ENCODE data around the gene SERAC1.

DNA sequence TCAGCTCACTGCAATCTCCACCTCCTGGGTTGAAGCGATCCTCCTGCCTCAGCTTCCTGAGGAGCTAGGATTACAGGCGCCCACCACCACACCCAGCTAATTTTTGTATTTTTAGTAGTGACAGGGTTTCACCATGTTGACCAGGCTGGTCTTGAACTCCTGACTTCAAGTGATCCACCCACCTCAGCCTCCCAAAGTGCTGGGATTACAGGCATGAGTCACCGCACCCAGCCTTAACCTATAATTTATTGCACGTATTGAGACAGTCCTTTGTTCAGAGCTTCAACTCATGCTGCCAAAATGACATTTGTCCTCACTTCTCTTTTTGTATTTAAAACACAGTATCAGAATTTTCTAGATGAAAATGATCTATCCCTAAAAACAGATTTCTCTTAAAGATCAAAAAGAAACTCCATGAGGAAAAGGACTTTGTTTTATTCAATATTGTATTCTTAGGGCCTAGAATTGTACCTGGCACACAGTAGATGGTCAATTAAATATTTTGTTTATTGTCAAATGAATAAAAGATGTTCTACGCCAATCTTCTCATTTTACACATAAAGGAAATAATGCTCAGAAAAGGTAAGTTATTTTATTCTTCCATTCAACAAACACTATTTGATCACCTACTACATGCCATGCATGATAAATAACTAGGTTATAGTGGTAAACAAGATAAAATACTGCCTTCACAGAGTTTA, 10.8 kb downstream of the SERAC1 start:
- TF ChIP-seq, protein P1, sequence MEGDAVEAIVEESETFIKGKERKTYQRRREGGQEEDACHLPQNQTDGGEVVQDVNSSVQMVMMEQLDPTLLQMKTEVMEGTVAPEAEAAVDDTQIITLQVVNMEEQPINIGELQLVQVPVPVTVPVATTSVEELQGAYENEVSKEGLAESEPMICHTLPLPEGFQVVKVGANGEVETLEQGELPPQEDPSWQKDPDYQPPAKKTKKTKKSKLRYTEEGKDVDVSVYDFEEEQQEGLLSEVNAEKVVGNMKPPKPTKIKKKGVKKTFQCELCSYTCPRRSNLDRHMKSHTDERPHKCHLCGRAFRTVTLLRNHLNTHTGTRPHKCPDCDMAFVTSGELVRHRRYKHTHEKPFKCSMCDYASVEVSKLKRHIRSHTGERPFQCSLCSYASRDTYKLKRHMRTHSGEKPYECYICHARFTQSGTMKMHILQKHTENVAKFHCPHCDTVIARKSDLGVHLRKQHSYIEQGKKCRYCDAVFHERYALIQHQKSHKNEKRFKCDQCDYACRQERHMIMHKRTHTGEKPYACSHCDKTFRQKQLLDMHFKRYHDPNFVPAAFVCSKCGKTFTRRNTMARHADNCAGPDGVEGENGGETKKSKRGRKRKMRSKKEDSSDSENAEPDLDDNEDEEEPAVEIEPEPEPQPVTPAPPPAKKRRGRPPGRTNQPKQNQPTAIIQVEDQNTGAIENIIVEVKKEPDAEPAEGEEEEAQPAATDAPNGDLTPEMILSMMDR (IDR thresholded peaks at IDR 0.05) = no peak
- no peak for TF ChIP-seq POLR2A (IDR thresholded peaks at IDR 0.05)
